ENCODE measurements around the gene SNRNP40. TPM values are rescaled to one million over a fixed set of nuclear protein-coding genes. Genes with fewer than 3 reads are reported as not detected.

SNRNP40 gene
- total and polyA plus RNA-seq, 5 donors from 2014 or later = 48.3 to 128 (median 108) TPM

DNA sequence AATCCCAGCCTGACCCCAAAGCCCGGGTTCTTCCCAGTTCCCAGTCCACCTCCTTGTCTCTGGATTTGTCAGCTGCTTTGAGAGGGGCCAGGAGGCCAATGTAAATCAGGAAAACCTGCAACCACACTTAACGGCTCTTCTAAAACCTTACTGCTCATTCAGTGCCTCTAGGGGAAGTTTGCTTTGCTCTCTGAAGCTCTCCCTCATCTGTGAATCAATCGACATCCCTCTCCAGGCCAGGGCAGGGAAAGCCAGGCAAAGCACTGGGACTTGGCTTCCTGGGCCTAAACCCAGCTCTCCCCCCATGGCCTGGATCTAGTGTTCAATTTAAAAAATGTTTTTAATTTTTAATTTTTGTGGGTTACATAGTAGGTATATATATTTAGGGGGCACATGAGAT is 66.2 kb downstream of the SNRNP40 start:
- Histone ChIP-seq H3K36me3 (ENCODE audit: control insufficient read depth, insufficient read depth, low read length) (no peaks in the 10 kb centered on the region), H3K27me3 (ENCODE audit: control insufficient read depth, insufficient read depth, low read length) (peaks cover 2% of the 10 kb centered on the region), H3K27ac (ENCODE audit: insufficient read depth, low read length, poor library complexity, severe bottlenecking) (no peak overlapping the region), H3K9me3 (ENCODE audit: control insufficient read depth in 2 of 2, low read length in 2 of 2) (no peaks in the 10 kb centered on the region), H3K4me3 (ENCODE audit: low read depth, low read length) (no peak overlapping the region), H3K4me1 (ENCODE audit: control insufficient read depth, insufficient read depth, low read length, poor library complexity, severe bottlenecking) (no peaks in the 10 kb centered on the region)
- Mint-ChIP-seq H3K36me3 (no peaks in the 10 kb centered on the region), H3K4me3 (no peak overlapping the region), H3K27me3 (peaks cover 8% of the 10 kb centered on the region), H3K4me1 (no peaks in the 10 kb centered on the region), H3K9me3 (no peaks in the 10 kb centered on the region), H3K27ac (no peak overlapping the region)
- ATAC-seq (ENCODE audit: low read depth in 2 of 2) (no peak), DNase-seq (no peak)

DNA sequence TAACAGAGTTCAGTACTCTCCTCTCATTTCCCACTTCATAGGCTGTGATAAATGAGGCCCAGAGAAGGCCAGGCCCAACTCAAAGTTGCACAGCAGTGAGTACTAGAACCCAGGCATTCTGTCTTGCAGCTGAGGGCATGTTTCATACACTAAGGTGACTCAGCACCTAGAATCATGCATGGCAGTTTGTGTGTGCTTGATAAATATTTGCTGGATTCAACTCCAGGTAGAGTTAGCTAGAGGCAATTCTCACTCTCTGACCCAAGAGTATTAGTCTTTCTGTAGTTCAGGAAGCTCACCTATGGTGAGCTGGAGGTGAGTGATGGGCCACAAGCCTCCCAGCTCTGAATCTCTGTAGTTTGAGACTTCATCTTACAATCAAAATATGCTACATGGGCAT is 67.6 kb downstream of the SNRNP40 start:
- peaks cover 0 to 1% (median 0%) of the 10 kb centered on the region in 4 donors for H3K4me1 Mint-ChIP-seq
- ATAC-seq (ENCODE audit: low read depth in 2 of 2) (no peak), DNase-seq (no peak)
- peaks cover 2% of the 10 kb centered on the region for H3K27me3 Mint-ChIP-seq
- Histone ChIP-seq H3K4me3 (ENCODE audit: low read depth, low read length) (no peak overlapping the region), H3K4me1 (ENCODE audit: control insufficient read depth, insufficient read depth, low read length, poor library complexity, severe bottlenecking) (no peaks in the 10 kb centered on the region), H3K27ac (ENCODE audit: insufficient read depth, low read length, poor library complexity, severe bottlenecking) (no peak overlapping the region), H3K9me3 (ENCODE audit: control insufficient read depth in 2 of 2, low read length in 2 of 2) (no peaks in the 10 kb centered on the region), H3K27me3 (ENCODE audit: control insufficient read depth, insufficient read depth, low read length) (no peaks in the 10 kb centered on the region), H3K36me3 (ENCODE audit: control insufficient read depth, insufficient read depth, low read length) (no peaks in the 10 kb centered on the region)
- no peak overlapping the region for H3K27ac Mint-ChIP-seq
- no peaks in the 10 kb centered on the region for H3K9me3 Mint-ChIP-seq
- H3K4me3 Mint-ChIP-seq = no peak overlapping the region
- H3K36me3 Mint-ChIP-seq = no peaks in the 10 kb centered on the region

DNA sequence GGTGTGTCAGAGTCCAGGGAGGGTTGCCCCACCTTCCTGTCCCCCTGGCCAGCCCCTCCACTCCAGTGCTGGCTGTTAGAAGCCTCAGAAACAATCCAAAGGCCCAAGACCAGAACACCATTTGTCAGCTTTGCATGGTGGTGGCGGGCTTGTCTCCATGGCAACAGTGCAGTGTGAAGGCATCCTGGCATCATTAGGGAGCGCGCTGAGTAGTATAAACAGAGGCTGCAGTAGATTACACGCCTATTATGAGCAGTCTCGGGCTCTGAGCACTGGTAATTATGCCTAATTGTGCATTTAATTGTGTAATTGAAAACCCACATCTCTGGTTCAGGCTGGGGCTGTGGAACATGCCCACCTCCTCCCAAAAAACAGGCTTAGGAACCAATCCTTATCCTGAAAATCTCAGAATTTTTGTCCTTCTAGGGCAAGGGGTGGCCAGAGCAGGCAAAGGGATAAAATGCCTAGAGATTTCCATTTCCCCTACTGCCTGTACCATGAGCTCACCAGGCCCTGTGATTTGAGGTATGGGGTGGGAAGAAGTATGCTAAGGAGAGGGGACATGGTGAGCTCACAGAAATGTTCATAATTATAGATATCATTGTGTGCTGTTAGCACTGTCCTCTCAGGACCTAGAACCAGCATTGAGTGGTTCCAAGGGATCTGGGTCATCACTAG is 68.6 kb downstream of the SNRNP40 start:
- Mint-ChIP-seq H3K36me3 (no peaks in the 10 kb centered on the region), H3K27ac (no peak overlapping the region), H3K9me3 (no peaks in the 10 kb centered on the region), H3K27me3 (no peaks in the 10 kb centered on the region), H3K4me3 (no peak overlapping the region), H3K4me1 (peaks cover 0 to 5% (median 0%) of the 10 kb centered on the region in 4 donors)
- no peaks in the 10 kb centered on the region for H3K4me1 ChIP-seq (ENCODE audit: control insufficient read depth, insufficient read depth, low read length, poor library complexity, severe bottlenecking)
- DNase-seq (no peak), ATAC-seq (ENCODE audit: low read depth in 2 of 2) (no peak)
- no peaks in the 10 kb centered on the region for H3K9me3 ChIP-seq (ENCODE audit: control insufficient read depth in 2 of 2, low read length in 2 of 2)
- no peaks in the 10 kb centered on the region for H3K27me3 ChIP-seq (ENCODE audit: control insufficient read depth, insufficient read depth, low read length)
- H3K27ac ChIP-seq (ENCODE audit: insufficient read depth, low read length, poor library complexity, severe bottlenecking) = no peak overlapping the region
- no peak overlapping the region for H3K4me3 ChIP-seq (ENCODE audit: low read depth, low read length)
- H3K36me3 ChIP-seq (ENCODE audit: control insufficient read depth, insufficient read depth, low read length) = no peaks in the 10 kb centered on the region

DNA sequence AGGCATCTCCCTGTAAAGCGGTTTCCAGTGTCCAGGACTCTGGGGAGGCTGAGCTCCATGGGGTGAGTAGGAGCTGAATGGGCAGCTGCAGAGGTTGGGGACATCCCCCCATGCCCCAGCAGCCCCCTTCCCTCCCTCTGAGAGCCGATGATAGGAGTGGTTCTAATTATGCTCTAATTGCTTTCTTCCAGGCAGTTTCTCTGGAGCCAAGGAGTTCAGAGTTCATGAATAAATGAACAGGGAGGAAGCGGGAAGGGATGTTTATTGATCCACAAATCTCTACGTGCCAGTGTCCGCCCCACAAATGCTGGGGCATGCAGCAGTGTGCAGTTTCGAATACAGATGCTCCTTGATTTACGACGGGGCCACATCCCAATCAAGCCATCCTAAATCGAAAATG is 72.5 kb downstream of the SNRNP40 start:
- Histone ChIP-seq H3K27ac (ENCODE audit: insufficient read depth, low read length, poor library complexity, severe bottlenecking) (no peak overlapping the region), H3K9me3 (ENCODE audit: control insufficient read depth in 2 of 2, low read length in 2 of 2) (no peaks in the 10 kb centered on the region), H3K4me1 (ENCODE audit: control insufficient read depth, insufficient read depth, low read length, poor library complexity, severe bottlenecking) (no peaks in the 10 kb centered on the region), H3K36me3 (ENCODE audit: control insufficient read depth, insufficient read depth, low read length) (no peaks in the 10 kb centered on the region), H3K4me3 (ENCODE audit: low read depth, low read length) (no peak overlapping the region), H3K27me3 (ENCODE audit: control insufficient read depth, insufficient read depth, low read length) (no peaks in the 10 kb centered on the region)
- Mint-ChIP-seq H3K36me3 (no peaks in the 10 kb centered on the region), H3K4me1 (peaks cover 0 to 5% (median 0%) of the 10 kb centered on the region in 4 donors), H3K9me3 (no peaks in the 10 kb centered on the region), H3K4me3 (no peak overlapping the region), H3K27ac (no peak overlapping the region), H3K27me3 (peaks cover 6% of the 10 kb centered on the region)
- no peak for DNase-seq
- ATAC-seq (ENCODE audit: low read depth in 2 of 2) = no peak

DNA sequence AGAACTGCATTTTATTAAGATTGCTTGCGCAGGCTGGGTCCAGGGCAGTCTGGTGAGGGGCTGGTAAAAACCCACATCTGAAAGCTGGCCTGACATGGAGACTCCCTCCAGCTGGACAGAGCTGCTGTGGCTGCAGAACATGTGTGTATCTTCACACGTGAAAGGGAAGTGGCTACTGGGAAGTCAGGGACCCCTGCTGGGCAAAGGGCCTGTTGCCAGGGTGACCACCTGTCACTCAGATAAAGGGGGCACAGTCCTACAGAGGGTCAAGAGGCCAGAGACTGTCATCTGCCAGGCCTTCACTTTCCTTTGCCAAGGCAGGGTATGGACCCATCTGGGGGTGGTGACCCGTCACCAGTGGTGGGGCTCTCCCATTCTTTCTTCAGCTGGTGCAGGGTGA is 74.4 kb downstream of the SNRNP40 start:
- Histone ChIP-seq H3K36me3 (ENCODE audit: control insufficient read depth, insufficient read depth, low read length) (no peaks in the 10 kb centered on the region), H3K27ac (ENCODE audit: insufficient read depth, low read length, poor library complexity, severe bottlenecking) (no peak overlapping the region), H3K4me3 (ENCODE audit: low read depth, low read length) (no peak overlapping the region), H3K9me3 (ENCODE audit: control insufficient read depth in 2 of 2, low read length in 2 of 2) (no peaks in the 10 kb centered on the region), H3K4me1 (ENCODE audit: control insufficient read depth, insufficient read depth, low read length, poor library complexity, severe bottlenecking) (no peaks in the 10 kb centered on the region), H3K27me3 (ENCODE audit: control insufficient read depth, insufficient read depth, low read length) (no peaks in the 10 kb centered on the region)
- peaks cover 0 to 5% (median 0%) of the 10 kb centered on the region in 4 donors for H3K4me1 Mint-ChIP-seq
- ATAC-seq (ENCODE audit: low read depth in 2 of 2) = no peak
- H3K4me3 Mint-ChIP-seq = no peak overlapping the region
- no peaks in the 10 kb centered on the region for H3K36me3 Mint-ChIP-seq
- DNase-seq = no peak
- no peak overlapping the region for H3K27ac Mint-ChIP-seq
- no peaks in the 10 kb centered on the region for H3K9me3 Mint-ChIP-seq
- H3K27me3 Mint-ChIP-seq = peaks cover 6% of the 10 kb centered on the region

DNA sequence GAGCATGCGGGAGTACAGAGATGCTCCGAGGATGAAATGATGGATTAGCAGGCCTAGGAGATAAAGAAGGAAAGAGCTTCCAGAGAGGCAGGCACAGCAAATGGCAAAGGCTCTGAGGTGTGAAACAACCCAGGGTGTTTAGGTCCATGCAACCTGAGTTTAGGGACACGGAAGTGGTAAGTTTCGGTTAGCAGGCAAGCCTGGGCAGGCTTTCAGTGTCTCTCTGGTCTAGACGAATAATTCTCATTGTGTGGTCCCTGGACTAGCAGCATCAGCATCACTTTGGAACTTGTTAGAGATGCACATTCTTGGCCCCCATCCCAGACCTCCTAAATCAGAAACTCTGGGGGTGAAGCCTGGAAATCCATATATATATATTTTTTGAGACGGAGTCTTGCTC is 75.5 kb downstream of the SNRNP40 start:
- H3K9me3 Mint-ChIP-seq = no peaks in the 10 kb centered on the region
- ATAC-seq (ENCODE audit: low read depth in 2 of 2) (no peak), DNase-seq (no peak)
- H3K27ac Mint-ChIP-seq = no peak overlapping the region
- H3K4me1 Mint-ChIP-seq = peaks cover 0 to 5% (median 0%) of the 10 kb centered on the region in 4 donors
- H3K4me3 ChIP-seq (ENCODE audit: low read depth, low read length) = no peak overlapping the region
- H3K4me3 Mint-ChIP-seq = no peak overlapping the region
- no peaks in the 10 kb centered on the region for H3K36me3 ChIP-seq (ENCODE audit: control insufficient read depth, insufficient read depth, low read length)
- peaks cover 8% of the 10 kb centered on the region for H3K27me3 Mint-ChIP-seq
- no peaks in the 10 kb centered on the region for H3K36me3 Mint-ChIP-seq
- no peaks in the 10 kb centered on the region for H3K27me3 ChIP-seq (ENCODE audit: control insufficient read depth, insufficient read depth, low read length)
- no peaks in the 10 kb centered on the region for H3K9me3 ChIP-seq (ENCODE audit: control insufficient read depth in 2 of 2, low read length in 2 of 2)
- no peak overlapping the region for H3K27ac ChIP-seq (ENCODE audit: insufficient read depth, low read length, poor library complexity, severe bottlenecking)
- no peaks in the 10 kb centered on the region for H3K4me1 ChIP-seq (ENCODE audit: control insufficient read depth, insufficient read depth, low read length, poor library complexity, severe bottlenecking)

DNA sequence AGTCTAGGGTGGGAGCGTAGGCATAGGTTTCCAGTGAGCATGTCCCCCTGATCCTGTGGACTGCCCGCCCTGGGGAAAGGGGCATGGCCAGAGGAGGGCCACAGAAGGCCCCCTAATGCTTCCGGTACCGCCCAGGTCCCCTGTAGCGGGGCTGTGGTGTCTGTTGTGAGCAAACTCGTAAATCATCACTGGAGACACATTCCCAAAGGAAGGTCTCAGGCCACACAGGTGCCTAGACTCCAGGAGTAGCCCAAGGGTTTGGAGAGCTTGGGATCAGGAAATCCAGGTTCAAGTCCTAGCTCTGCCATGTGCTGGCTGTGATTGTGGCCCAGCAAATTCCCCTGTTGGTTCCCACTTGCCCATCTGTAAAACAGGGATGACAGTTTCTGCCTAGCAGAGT is 77.1 kb downstream of the SNRNP40 start:
- DNase-seq = no peak
- Histone ChIP-seq H3K4me3 (ENCODE audit: low read depth, low read length) (no peak overlapping the region), H3K27ac (ENCODE audit: insufficient read depth, low read length, poor library complexity, severe bottlenecking) (no peak overlapping the region), H3K36me3 (ENCODE audit: control insufficient read depth, insufficient read depth, low read length) (no peaks in the 10 kb centered on the region), H3K27me3 (ENCODE audit: control insufficient read depth, insufficient read depth, low read length) (no peaks in the 10 kb centered on the region), H3K9me3 (ENCODE audit: control insufficient read depth in 2 of 2, low read length in 2 of 2) (no peaks in the 10 kb centered on the region), H3K4me1 (ENCODE audit: control insufficient read depth, insufficient read depth, low read length, poor library complexity, severe bottlenecking) (no peaks in the 10 kb centered on the region)
- Mint-ChIP-seq H3K36me3 (no peaks in the 10 kb centered on the region), H3K27me3 (peaks cover 11% of the 10 kb centered on the region), H3K4me3 (no peak overlapping the region), H3K27ac (no peak overlapping the region), H3K9me3 (no peaks in the 10 kb centered on the region), H3K4me1 (peaks cover 0 to 5% (median 0%) of the 10 kb centered on the region in 4 donors)
- ATAC-seq (ENCODE audit: low read depth in 2 of 2) = no peak

DNA sequence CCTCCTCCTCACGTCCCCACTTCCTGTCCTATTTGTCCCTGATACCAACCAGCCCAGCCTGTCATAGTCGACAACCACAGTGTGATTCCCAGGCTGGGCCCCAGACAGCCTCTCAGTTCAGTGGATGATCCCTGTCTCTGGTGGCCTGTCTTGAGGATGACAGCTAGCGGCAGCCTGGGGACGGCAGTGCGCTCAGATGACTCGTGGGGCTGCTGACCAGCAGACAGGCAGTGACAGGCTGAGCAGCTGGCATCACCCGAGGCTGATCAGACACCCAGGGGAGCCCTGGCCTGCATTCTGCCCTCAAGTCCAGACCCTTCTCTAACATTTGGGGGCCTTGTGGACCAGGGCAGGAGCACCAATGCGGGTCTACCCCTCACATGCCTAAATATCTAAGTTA is 77.9 kb downstream of the SNRNP40 start:
- H3K27ac Mint-ChIP-seq = no peak overlapping the region
- ATAC-seq (ENCODE audit: low read depth in 2 of 2) = no peak
- H3K36me3 ChIP-seq (ENCODE audit: control insufficient read depth, insufficient read depth, low read length) = no peaks in the 10 kb centered on the region
- no peak overlapping the region for H3K4me3 Mint-ChIP-seq
- no peaks in the 10 kb centered on the region for H3K4me1 ChIP-seq (ENCODE audit: control insufficient read depth, insufficient read depth, low read length, poor library complexity, severe bottlenecking)
- DNase-seq = no peak
- peaks cover 0 to under 1% (median 0%) of the 10 kb centered on the region in 4 donors for H3K4me1 Mint-ChIP-seq
- no peak overlapping the region for H3K4me3 ChIP-seq (ENCODE audit: low read depth, low read length)
- no peaks in the 10 kb centered on the region for H3K9me3 ChIP-seq (ENCODE audit: control insufficient read depth in 2 of 2, low read length in 2 of 2)
- H3K27ac ChIP-seq (ENCODE audit: insufficient read depth, low read length, poor library complexity, severe bottlenecking) = no peak overlapping the region
- H3K9me3 Mint-ChIP-seq = no peaks in the 10 kb centered on the region
- H3K27me3 Mint-ChIP-seq = peaks cover 11% of the 10 kb centered on the region
- H3K27me3 ChIP-seq (ENCODE audit: control insufficient read depth, insufficient read depth, low read length) = no peaks in the 10 kb centered on the region
- H3K36me3 Mint-ChIP-seq = no peaks in the 10 kb centered on the region
